GM19240 (cell line): ENCODE results near the gene SRRT.
"Not testable (repeated sequence)": the region's sequence is repeated elsewhere in the genome, so short reads cannot be mapped to it uniquely, and the experiment has no call there.

Experiments used
- DNase-seq: peaks from one replicate; pipeline ENCODE4 v3.0.0; 2011; ENCODE audit warnings: low spot score; ENCODE audit not compliant: insufficient read length

Gene SRRT

DNA sequence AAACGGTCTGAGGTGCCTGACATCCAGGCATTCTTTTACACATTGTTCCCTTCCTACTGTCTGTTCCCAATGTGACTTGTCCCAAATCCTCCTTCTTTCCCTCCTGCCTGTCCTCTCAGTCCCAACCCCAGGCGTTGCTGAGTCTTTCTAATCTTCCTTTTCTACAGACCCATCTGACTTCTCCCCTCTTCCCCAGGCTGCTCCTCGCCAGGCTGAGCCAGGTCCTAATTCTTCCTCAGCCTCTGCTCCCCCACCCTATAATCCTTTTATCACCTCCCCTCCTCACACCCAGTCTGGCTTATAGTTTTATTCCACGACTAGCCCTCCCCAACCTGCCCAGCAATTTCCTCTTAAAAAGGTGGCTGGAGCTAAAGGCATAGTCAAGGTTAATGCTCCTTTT lies 48.7 kb downstream of the SRRT start:
- DNase-seq: not testable (repeated sequence)

DNA sequence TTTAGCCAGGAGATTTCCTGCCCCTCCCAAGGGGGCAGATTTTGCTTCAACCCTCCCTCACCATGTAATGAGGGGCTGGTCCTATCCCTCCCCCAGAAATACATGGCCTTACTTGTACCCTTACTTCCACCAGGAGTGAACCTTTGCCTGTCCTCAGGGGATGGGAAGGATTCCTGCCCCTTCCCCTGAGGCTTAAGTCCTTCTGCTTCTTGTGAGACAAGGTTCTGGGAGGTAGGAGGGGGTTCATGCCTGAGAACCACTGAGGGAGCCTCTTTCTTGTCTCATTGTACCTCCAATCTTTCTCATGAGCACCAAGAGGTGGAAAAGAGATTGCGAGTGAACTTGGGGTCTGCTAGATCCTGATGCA lies 54.9 kb downstream of the SRRT start:
- no peak for DNase-seq

DNA sequence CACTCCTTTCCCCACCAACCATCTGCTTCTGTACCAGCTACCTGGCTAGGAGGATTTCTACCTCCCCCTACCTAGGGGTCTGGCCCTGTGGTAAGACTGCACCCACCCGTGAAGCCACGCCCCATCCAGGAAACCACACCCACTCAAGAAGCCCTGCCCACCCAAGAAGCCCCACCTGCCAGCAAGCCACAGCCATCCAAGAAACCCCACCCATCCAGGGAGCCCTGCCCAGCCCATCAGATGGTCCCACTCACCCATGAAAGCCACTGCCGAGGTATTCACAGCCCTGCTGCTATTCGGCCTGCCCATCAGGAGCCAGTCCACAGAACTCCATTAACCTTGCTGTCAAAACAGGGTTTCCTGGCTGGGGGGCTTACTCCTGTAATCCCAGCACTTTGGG lies 58.8 kb downstream of the SRRT start:
- no peak for DNase-seq

DNA sequence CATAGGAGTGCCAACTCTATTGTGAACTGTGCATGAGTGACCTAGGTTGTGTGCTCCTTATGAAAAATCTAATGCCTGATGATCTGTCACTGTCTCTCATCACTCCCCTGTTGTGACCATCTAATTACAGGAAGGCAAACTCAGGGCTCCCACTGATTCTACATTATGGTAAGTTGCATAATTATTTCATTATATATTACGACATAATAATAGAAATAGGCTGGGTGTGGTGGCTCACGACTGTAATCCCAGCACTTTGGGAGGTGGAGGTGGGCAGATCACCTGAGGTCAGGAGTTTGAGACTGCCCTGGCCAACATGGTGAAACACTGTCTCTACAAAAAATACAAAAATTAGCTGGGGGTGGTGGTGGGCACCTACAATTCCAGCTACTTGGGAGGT lies 60.5 kb downstream of the SRRT start:
- not testable (repeated sequence) for DNase-seq

DNA sequence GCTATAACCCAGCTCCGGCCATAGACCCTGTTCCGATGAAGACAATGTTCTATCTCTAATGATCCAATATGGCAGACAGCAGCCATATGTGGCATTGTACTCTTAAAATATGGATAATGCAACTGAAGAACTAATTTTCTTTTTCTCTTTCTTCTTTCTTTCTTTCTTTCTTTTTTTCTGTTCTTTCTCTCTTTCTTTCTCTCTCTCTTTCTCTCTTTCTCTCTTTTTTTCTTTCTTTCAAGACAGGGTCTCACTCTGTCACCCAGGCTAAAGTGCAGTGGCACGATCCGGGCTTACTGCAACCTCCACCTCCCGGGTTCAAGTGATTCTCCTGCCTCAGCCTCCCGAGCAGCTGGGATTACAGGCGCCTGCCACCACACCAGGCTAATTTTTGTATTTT lies 61.3 kb downstream of the SRRT start:
- DNase-seq: not testable (repeated sequence)
